K562 (cell line): ENCODE results near the gene CHD6. TPM values are rescaled to one million over a fixed set of nuclear protein-coding genes. Genes with fewer than 3 reads are reported as not detected.

Experiments
- ATAC-seq: fragments of 200-7000 bp; cut with Tn5 transposase; 3 replicates; pipeline ENCODE4 v1.9.1; 2020; ENCODE audit warnings: moderate library complexity
- BruUV-seq: library from RNA; stranded (reverse); fragments of 400-500 nt; replicated peaks from 2 replicates; lab custom pipeline; 2021; lab: Mats Ljungman, UMichigan
- CTCF ChIA-PET: fragments of 300-600 bp; formaldehyde crosslinking; extraction: SDS; loops from one replicate; lab custom pipeline; 2021; ENCODE audit warnings: low intra/inter-chr PET ratio; lab: Yijun Ruan, JAX
- POLR2A ChIA-PET: fragments of 300-600, 350-650 bp; sonication (Branson Sonifier 250); formaldehyde crosslinking; extraction: SDS; loops from one replicate; lab custom pipeline; 2021; ENCODE audit warnings: antibody characterized with exemption, inconsistent platforms; lab: Yijun Ruan, JAX
- DNase-seq, 4 experiments: peaks; one replicate each; pipeline versions ENCODE4 v3.0.0 to v3.0.0-alpha.2; 2011 to 2018; ENCODE audit warnings: low spot score in 3 of 4, mixed read lengths in 3 of 4; ENCODE audit errors: extremely low read depth in 1 of 4
- FAIRE-seq: peaks from 2 replicates; lab custom pipeline; 2011; peaks lifted over from hg19 to GRCh38; lab: Jason Lieb, UNC
- H2AFZ ChIP-seq: 2 replicates; pipeline ENCODE4 v1.6.0; 2011; ENCODE audit warnings: low read depth, low read length, control low read depth, inconsistent platforms
- H3K27ac ChIP-seq: fragments of 200-600 bp; 3 replicates; pipeline ENCODE4 v1.8.0; 2011; ENCODE audit warnings: low read depth, mild to moderate bottlenecking, control low read depth, inconsistent platforms, low read length, moderate library complexity, mixed read lengths; ENCODE audit errors: extremely low read depth
- H3K27me3 ChIP-seq, 2 experiments: fragments of 300-600 bp in 1 of 2; 2 replicates in 1 of 2; 3 replicates in 1 of 2; pipeline versions ENCODE4 v1.6.0 to v1.8.0; 2011; ENCODE audit warnings: inconsistent platforms in 2 of 2, low read length in 2 of 2, mild to moderate bottlenecking in 1 of 2, mixed read lengths in 1 of 2, moderate library complexity in 1 of 2; ENCODE audit not compliant: control insufficient read depth in 2 of 2, insufficient read depth in 2 of 2
- H3K36me3 ChIP-seq: fragments of 300-600 bp; 3 replicates; pipeline ENCODE4 v1.8.0; 2011; ENCODE audit warnings: mild to moderate bottlenecking, low read length, inconsistent platforms; ENCODE audit not compliant: control insufficient read depth, insufficient read depth
- H3K4me1 ChIP-seq, 2 experiments: fragments of 200-600 bp in 1 of 2; replicated peaks in 1 of 2; 2 replicates in 1 of 2; 3 replicates in 1 of 2; pipeline versions ENCODE4 v1.5.1 to v1.8.0; 2011; ENCODE audit warnings: inconsistent platforms in 2 of 2, low read length in 2 of 2, mild to moderate bottlenecking in 1 of 2, mixed read lengths in 1 of 2, moderate library complexity in 1 of 2; ENCODE audit not compliant: control insufficient read depth in 2 of 2, insufficient read depth in 2 of 2
- H3K4me2 ChIP-seq: 2 replicates; pipeline ENCODE4 v1.6.1; 2011; ENCODE audit warnings: low read length, control low read depth, inconsistent platforms, mixed read lengths; ENCODE audit not compliant: insufficient read depth
- H3K4me3 ChIP-seq: fragments of 200-600 bp; sonication (generic), shearing (Covaris generic); 2 replicates; pipeline ENCODE4 v1.5.1; 2016; ENCODE audit warnings: control low read depth, inconsistent platforms
- H3K79me2 ChIP-seq: fragments of 200-600 bp; 3 replicates; pipeline ENCODE4 v1.8.0; 2011; ENCODE audit warnings: low read length, inconsistent platforms; ENCODE audit not compliant: control insufficient read depth, insufficient read depth
- H3K9ac ChIP-seq, 2 experiments: 2 replicates each; pipeline versions ENCODE4 v1.6.0 to v1.6.1; 2011; ENCODE audit warnings: low read depth in 2 of 2, low read length in 2 of 2, control low read depth in 1 of 2, inconsistent platforms in 1 of 2, mild to moderate bottlenecking in 1 of 2, mixed read lengths in 1 of 2; ENCODE audit not compliant: insufficient read depth in 1 of 2
- H3K9me1 ChIP-seq: one replicate; pipeline ENCODE4 v1.6.0; 2011; ENCODE audit warnings: inconsistent platforms, mild to moderate bottlenecking, low read length, moderate library complexity; ENCODE audit not compliant: control insufficient read depth, insufficient read depth
- H3K9me3 ChIP-seq: replicated peaks from 2 replicates; pipeline ENCODE4 v1.5.1; 2011; ENCODE audit warnings: low read depth, low read length, inconsistent platforms; ENCODE audit not compliant: control insufficient read depth, insufficient read depth
- H4K20me1 ChIP-seq: replicated peaks from 2 replicates; pipeline ENCODE4 v1.6.1; 2011; ENCODE audit warnings: low read length, inconsistent platforms, mixed read lengths; ENCODE audit not compliant: control insufficient read depth, insufficient read depth
- CCAR2 ChIP-seq: fragments of 200-400 bp; formaldehyde crosslinking; IDR thresholded peaks from 2 replicates; pipeline ENCODE4 v1.6.1; 2017; ENCODE audit warnings: mild to moderate bottlenecking, low read depth, low read length
- MCM3 ChIP-seq: fragments of 450-650 bp; IDR thresholded peaks from 2 replicates; pipeline ENCODE4 v1.6.1; 2016
- NEUROD1 ChIP-seq: fragments of 150-350 bp; IDR thresholded peaks from 2 replicates; pipeline ENCODE4 v1.6.1; 2014; ENCODE audit warnings: borderline replicate concordance, low read length, low read depth; ENCODE audit not compliant: partially characterized antibody
- PRMT5 ChIP-seq: sonication (generic); formaldehyde crosslinking; IDR thresholded peaks from 2 replicates; pipeline ENCODE4 v1.5.0; 2020; ENCODE audit warnings: missing genetic modification reagents
- UBTF ChIP-seq, 2 experiments: IDR thresholded peaks; 2 replicates each; pipeline ENCODE4 v1.6.1; 2012; ENCODE audit warnings: improper control_type of control experiment in 2 of 2, low read depth in 2 of 2, low read length in 2 of 2, borderline replicate concordance in 1 of 2
- WHSC1 ChIP-seq: IDR thresholded peaks from one replicate; pipeline ENCODE4 v1.6.1; 2012; ENCODE audit warnings: low read length, control low read depth, inconsistent platforms
- ZFP1 ChIP-seq: fragments of 450-650 bp; formaldehyde crosslinking; IDR thresholded peaks from 2 replicates; pipeline ENCODE4 v1.4.0; 2020; ENCODE audit warnings: mild to moderate bottlenecking, mixed read lengths
- ZNF263 ChIP-seq: sonication (generic); formaldehyde crosslinking; IDR thresholded peaks from 2 replicates; pipeline ENCODE4 v1.8.0; 2022; ENCODE audit warnings: mild to moderate bottlenecking, missing genetic modification reagents, borderline replicate concordance
- in situ Hi-C: fragments of 300-500 bp; cut with MboI; formaldehyde crosslinking; loops from 4 replicates; pipeline ENCODE4 v1.15.0; 2018; ENCODE audit warnings: inconsistent platforms, mixed read lengths
- intact Hi-C: fragments of 100-400 bp; cut with micrococcal nuclease; formaldehyde crosslinking; loops from 2 replicates; pipeline ENCODE4 v1.14.2; 2022
- polyA plus RNA-seq, 8 experiments: library from polyadenylated mRNA; depleted of rRNA in 4 of 8; stranded (reverse) in 5 of 8; unstranded in 3 of 8; fragments of >200 nt; fragmentation: Nextera tagmentation in 2 of 8; fragmentation: Illumina TruSeq in 1 of 8; extraction: Ambion mirVana in 2 of 8; extraction: Trizol in 1 of 8; gene quantifications; 2 replicates each; pipeline versions ENCODE4 v1.2.1 to v1.2.3, GENCODE V29; 2011 to 2014; ENCODE audit warnings: inconsistent platforms in 1 of 8, missing spikeins in 1 of 8
- total RNA-seq, 7 experiments: library from RNA; depleted of rRNA in 6 of 7; stranded (reverse); fragments of >200 nt in 6 of 7; fragmentation: Illumina TruSeq in 2 of 7; extraction: Trizol in 2 of 7; gene quantifications; 2 replicates each; pipeline versions ENCODE4 v1.2.1 to v1.2.3, GENCODE V29; 2011 to 2021; ENCODE audit warnings: low replicate concordance in 1 of 7

CHD6 gene
- total and polyA plus RNA-seq, 9 of the 15 experiments (the other 6 are each of a cell fraction or from before 2014, with no cell fraction given), result 3.9 to 24.2 (median 12.8) TPM

DNA sequence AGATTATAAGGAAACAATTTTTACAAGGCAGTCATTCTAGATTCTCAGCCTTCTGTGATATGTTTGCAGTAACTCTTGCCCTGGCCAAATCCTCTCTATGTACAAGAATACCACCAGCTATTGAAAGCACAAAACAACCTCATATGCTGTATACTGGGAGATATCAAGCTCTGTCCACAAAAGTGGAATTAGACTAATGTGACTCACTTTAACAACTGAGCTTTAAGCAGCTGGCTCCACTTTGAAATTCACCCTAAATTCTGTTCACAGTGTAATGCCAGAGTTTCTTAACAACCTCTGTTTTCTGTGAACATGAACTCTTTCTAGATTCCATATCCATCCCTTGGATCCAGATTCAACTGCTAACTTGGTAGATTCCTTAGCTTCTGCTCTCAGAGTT, 47.6 kb downstream of the CHD6 start:
- peak; percentile 40 for FAIRE-seq
- Histone ChIP-seq H3K27me3 (no peaks in the 10 kb centered on the region), H3K27ac (no peak overlapping the region), H3K9ac (no peak overlapping the region), H3K9me1 (peaks cover 3% of the 10 kb centered on the region), H4K20me1 (peaks cover 14% of the 10 kb centered on the region)
- intact Hi-C loops, result no loop called here
- CTCF ChIA-PET, result no interaction called here
- TF ChIP-seq WHSC1 (no peak), ZNF263 (CRISPR knock-in tag) (no peak), PRMT5 (CRISPR knock-in tag) (no peak), CCAR2 (no peak), MCM3 (no peak), UBTF (IDR thresholded peaks at IDR 0.05; ENCODE audit: borderline replicate concordance in 1 of 2, low read depth in 2 of 2, low read length in 2 of 2) (no peak), ZFP1 (CRISPR knock-in tag) (no peak), NEUROD1 (no peak)
- TF ChIP-seq, all 486 proteins: peak for 0
- H2AFZ ChIP-seq, result no peak overlapping the region
- DNase-seq (no peak), ATAC-seq (no peak)
- in situ Hi-C loops, result no loop called here
- H3K4me1 ChIP-seq, result peaks cover 0 to 24% of the 10 kb centered on the region in 2 experiments; a peak in 2 of 5 replicates
- no TSS peak for BruUV-seq
- H3K9me3 ChIP-seq, result no peaks in the 10 kb centered on the region
- H3K79me2 ChIP-seq, result peaks cover 90% of the 10 kb centered on the region
- POLR2A ChIA-PET, result interaction anchor here (0.6 to 1.5 kb wide), 2 partner anchors 12 to 47 kb away, joined by 3 to 6 read pairs; no protein-coding TSS in a partner anchor
- no peaks in the 10 kb centered on the region; the same call in 2 of the 3 replicates for H3K36me3 ChIP-seq
- no peak overlapping the region for H3K4me2 ChIP-seq
- no peak overlapping the region for H3K4me3 ChIP-seq
